ENCODE results near the gene TMPRSS11D.

The TMPRSS11D gene

GRCh38 chr4:67892253-67892652 is 8.5 kb upstream of the TMPRSS11D start:
- in situ Hi-C loops (cut with MboI; ENCODE audit: low sequenced_read_pairs) = no loop called here

GRCh38 chr4:67891645-67892044 is 7.8 kb upstream of the TMPRSS11D start:
- in situ Hi-C loops (cut with MboI; ENCODE audit: low sequenced_read_pairs) = no loop called here

GRCh38 chr4:67886281-67886680 is 2.5 kb upstream of the TMPRSS11D start:
- in situ Hi-C loops (cut with MboI; ENCODE audit: low sequenced_read_pairs) = no loop called here

- in situ Hi-C loops (cut with MboI; ENCODE audit: low sequenced_read_pairs) = no loop called here
These were observed 2.0 kb upstream of the TMPRSS11D start for GRCh38 chr4:67885762-67886161.

DNA sequence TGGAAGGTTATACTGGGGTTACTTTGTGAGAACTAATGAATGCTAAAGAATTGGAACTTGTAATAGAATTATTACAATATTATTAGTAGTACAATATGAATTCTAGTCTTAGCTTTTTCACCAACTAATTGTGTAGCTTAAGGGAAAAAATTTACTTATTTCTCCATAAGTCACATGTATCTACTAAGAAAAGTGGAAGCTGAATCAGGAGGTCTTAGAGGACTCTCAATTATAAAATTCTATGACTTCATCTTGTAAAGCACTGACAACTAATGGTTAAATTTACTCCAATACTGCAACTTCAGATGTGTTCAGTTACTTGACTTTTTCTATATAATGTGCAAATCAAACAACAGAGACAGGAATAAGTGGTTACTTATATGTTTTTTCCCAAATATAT is 899 bp upstream of the TMPRSS11D start:
- in situ Hi-C loops (cut with MboI; ENCODE audit: low sequenced_read_pairs) = no loop called here

DNA sequence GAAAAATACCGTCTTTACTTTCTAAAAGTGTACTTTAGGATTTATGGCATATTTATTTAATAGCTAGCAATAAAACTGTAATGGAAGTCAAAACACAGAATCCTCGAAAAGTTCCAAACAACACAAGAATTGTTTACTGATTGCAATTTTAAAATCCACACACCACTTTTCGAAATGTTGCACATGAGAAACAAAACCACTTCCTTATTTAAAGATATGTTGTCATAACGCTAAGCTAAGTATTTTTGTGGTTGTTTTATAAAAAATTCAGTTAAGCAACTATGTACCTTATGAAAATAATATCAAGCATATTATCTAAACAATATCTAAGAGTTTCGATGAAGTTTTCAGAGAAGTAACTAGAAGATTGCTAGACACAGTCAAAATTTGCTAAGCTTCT is 344 bp downstream of the TMPRSS11D start:
- in situ Hi-C loops (cut with MboI; ENCODE audit: low sequenced_read_pairs) = no loop called here

- in situ Hi-C loops (cut with MboI; ENCODE audit: low sequenced_read_pairs) = no loop called here
These were observed 2.8 kb downstream of the TMPRSS11D start for GRCh38 chr4:67880866-67881610.

- in situ Hi-C loops (cut with MboI; ENCODE audit: low sequenced_read_pairs) = no loop called here
These were observed 4.3 kb downstream of the TMPRSS11D start for GRCh38 chr4:67879486-67879885.

DNA sequence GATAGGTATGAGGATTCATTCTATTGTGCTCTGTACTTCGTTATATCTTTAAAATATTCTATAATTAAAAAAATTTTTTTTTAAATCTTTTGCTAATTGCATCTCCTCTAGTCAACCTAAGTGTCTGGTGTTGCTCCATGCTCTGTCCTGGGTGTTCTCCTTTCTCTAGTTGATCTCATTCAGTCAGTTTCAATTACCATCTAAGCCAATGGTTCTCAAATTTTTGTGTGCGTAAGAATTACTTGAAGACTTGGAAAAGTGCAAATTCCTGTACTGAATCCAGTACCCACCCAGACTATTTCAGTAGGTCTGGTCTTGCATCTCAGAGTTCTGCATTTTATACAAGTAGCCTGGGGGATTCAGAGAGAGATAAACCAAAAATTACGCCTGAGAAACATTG is 6.7 kb downstream of the TMPRSS11D start:
- in situ Hi-C loops (cut with MboI; ENCODE audit: low sequenced_read_pairs) = no loop called here

DNA sequence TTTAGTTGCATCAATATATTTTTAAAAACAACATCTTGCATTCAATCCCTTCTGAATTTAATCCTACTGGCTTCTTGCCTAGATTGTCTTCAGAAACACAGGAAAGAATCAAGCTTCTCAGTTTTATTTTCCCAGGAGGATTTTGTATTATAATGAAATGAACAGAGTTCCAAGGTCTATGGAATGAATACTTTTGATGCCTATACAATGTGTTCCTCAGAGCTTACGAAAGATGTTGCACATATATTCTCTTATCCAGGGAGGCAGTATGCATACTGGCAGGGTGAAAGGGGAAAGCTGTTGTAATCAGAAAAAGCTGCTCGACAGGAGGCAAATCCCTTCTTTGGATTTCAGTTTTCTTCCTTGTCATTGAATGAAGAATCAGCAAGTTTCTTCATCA is 8.8 kb downstream of the TMPRSS11D start:
- in situ Hi-C loops (cut with MboI; ENCODE audit: low sequenced_read_pairs) = no loop called here

DNA sequence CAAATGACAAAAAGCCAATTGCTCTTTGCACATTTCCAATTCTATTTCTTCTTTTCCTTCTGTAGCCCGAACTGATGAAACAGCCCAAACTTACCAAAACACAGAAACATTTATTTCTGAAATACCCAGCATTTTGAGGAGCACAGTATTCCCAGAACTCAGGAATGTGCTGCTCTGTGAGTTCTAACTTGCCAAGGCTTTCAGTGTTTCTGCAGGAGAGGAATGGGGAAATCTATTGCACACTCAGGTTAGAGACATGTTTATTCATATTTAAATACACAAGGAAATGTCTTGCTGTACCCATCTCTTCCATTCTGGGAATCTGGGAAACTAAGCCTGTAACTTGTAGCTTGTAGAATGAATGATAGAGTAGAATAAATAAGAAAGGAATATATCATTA is 10.7 kb downstream of the TMPRSS11D start:
- in situ Hi-C loops (cut with MboI; ENCODE audit: low sequenced_read_pairs) = no loop called here

DNA sequence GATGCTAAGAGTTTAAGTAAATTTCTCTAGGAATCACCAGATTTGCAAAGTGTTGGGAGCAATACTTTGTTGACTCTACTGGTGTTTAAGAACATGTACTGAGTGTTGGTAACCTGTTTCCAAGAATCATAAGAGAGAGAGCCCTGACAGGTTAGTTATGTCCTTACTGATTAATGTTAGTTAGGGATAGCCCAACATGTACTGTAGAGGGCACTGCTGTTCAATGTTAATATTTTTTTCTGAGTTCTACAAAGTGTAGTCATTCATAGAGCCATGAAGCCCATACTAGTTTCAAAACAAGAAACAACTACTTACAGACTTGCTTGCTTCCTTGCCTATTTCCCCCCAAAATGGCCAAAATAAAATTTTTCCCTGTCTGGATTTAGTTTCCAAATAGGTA is 11.9 kb downstream of the TMPRSS11D start:
- in situ Hi-C loops (cut with MboI; ENCODE audit: low sequenced_read_pairs) = no loop called here

DNA sequence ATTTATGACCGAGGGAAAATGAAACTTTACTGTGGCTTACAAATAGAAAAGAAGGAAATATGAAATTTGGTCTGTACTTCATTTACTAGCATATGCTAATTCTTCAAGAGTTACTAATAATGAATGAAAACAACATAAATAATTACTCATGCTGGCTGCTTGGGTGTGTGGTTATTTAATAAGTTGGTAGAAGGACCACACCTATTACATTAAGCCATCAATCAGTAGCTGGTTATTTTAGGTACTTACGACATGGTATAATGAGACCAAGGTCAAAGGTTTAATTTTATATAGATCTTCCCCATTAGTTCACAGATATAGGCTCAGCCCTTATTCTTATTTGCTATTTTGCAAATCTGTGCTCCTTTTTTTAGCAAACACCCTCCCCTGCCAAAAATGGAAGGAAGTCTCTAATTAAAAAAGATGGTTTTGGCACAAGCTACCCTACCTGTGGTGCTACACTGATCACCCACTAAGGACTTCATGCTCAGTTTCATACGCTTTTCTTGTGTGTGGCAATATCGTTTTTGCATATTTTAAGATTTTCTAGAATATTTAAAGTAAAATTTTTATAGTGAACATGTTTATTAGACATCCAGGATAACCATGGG is 14.1 kb downstream of the TMPRSS11D start:
- in situ Hi-C loops (cut with MboI; ENCODE audit: low sequenced_read_pairs) = no loop called here

DNA sequence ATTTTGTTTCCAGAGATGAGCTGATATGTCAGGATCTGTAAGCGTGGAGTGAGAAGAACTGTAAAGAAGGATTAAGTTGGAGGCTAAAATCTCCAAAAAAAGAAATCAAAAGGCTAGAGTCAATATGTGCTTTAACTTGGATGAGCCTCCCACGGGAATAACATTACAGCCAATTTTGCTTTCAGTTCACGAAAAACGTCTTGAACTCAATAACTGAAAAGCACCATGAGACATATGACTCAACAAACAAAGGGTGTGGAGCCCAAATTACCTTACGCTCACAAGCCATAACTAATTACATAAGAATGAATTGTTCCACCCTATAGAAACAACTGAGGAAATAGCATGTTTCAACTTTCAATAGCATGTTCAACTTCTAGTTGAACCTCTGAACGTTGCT is 22.3 kb downstream of the TMPRSS11D start:
- in situ Hi-C loops (cut with MboI; ENCODE audit: low sequenced_read_pairs) = no loop called here

GRCh38 chr4:67853336-67853735 is 30.5 kb downstream of the TMPRSS11D start:
- in situ Hi-C loops (cut with MboI; ENCODE audit: low sequenced_read_pairs) = no loop called here

GRCh38 chr4:67820903-67821302 is 62.9 kb downstream of the TMPRSS11D start:
- in situ Hi-C loops (cut with MboI; ENCODE audit: low sequenced_read_pairs) = no loop called here

DNA sequence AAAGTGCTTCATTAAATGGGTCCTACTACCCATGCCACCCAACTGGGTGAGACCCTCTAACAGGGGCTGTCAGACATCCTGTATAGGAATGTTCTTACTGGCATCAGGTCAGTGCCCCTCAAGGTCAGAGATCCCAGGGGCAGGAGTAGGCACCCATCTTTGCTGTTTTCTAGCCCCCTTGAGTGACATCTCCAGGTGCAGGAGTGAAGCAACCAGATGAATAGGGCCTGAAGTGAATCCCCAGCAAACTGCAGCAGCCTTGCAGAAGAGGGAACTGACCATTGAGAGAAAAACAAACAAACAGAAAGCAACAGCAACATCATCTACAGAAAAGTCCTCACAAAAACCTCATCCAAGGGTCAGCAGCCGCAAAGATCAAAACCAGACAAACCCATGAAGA is 73.8 kb downstream of the TMPRSS11D start:
- in situ Hi-C loops (cut with MboI; ENCODE audit: low sequenced_read_pairs) = no loop called here

DNA sequence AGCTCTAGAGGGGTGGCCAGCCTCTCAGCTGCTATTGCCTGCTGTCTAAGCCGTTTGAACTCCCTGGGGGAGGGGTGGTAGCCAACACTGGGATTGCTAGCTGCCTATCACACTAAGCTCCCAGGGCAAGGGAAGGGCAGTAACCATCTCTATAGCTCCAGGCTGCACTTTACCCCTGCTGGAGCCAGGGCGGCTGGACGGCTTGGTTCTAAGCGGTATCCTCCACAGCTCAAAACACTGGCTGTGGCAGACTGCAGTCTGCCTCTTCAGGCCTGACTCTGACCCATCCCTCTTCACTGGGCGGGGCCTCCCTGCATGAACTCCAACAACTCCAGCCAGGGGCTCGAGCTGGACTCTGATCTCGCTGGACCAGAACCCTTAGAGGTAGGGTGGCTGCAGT is 74.3 kb downstream of the TMPRSS11D start:
- in situ Hi-C loops (cut with MboI; ENCODE audit: low sequenced_read_pairs) = no loop called here

DNA sequence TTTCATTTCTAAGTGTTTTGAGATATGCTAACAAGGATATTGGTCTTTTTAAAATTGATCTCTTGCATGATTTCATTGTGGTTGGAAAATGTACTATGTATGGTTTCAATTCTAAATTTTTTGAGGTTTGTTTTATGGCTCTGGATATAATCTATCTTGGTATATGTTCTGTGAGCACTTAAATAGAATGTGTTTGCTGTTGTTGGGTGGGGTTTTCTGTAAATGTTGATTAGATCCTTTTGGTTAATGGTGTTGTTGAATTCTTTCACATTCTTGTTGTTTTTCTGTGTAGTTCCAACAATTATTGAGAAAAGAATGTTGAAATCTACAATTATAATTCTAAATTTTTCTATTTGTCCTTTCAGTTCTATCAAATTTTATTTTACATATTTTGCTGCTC is 87.0 kb downstream of the TMPRSS11D start:
- in situ Hi-C loops (cut with MboI; ENCODE audit: low sequenced_read_pairs) = no loop called here

- in situ Hi-C loops (cut with MboI; ENCODE audit: low sequenced_read_pairs) = no loop called here
These were observed 93.1 kb downstream of the TMPRSS11D start for GRCh38 chr4:67790721-67791120.

GRCh38 chr4:67787311-67787710 is 96.5 kb downstream of the TMPRSS11D start:
- in situ Hi-C loops (cut with MboI; ENCODE audit: low sequenced_read_pairs) = no loop called here

GRCh38 chr4:67785528-67785927 is 98.3 kb downstream of the TMPRSS11D start:
- in situ Hi-C loops (cut with MboI; ENCODE audit: low sequenced_read_pairs) = no loop called here

DNA sequence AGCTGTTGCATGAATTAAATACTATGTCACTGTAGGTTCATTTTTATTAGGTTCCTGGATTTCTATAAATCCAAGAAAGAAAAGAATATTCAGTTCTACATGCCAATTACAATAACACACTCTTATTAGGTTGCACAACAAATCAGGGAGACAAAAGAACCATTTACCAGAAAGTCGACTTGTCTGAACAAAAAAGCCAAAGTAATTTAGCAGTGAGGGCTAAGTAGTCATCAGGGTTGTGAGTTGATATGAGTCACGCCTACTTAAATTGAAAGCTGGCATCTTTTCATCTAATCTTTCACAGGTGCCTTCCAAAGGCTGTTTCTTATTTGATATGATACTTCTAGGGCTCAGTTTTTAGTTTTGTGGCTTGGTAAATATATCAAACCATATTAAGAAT is 104.2 kb downstream of the TMPRSS11D start:
- in situ Hi-C loops (cut with MboI; ENCODE audit: low sequenced_read_pairs) = no loop called here
